GM19452 (cell line): Measurements from ENCODE around the gene HGFAC.
"Not testable (repeated sequence)": the region's sequence is repeated elsewhere in the genome, so short reads cannot be mapped to it uniquely, and the experiment has no call there.

ENCODE experiments used
- ATAC-seq: cut with Tn5 transposase; IDR thresholded peaks from one replicate; pipeline ENCODE4 v1.9.1; 2021; ENCODE audit not compliant: unreplicated experiment

The HGFAC gene

DNA sequence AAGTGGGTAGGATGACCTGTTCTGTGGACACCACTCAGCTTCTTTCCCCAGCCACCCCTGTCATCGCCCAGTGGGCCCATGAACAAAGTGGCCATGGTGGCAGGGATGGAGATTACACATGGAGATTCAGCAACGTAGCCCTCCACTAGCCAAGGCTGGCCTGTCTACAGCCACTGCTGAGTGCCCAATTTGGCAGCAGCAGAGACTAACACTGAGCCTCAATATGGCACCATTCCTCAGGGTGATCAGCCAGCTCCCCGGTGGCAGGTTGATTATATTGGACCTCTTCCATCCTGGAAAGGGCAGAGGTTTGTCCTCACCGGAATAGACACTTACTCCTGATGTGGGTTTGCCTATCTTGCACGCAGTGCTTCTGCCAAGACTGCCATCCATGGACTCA is 17.4 kb downstream of the HGFAC start:
- not testable (repeated sequence) for ATAC-seq

DNA sequence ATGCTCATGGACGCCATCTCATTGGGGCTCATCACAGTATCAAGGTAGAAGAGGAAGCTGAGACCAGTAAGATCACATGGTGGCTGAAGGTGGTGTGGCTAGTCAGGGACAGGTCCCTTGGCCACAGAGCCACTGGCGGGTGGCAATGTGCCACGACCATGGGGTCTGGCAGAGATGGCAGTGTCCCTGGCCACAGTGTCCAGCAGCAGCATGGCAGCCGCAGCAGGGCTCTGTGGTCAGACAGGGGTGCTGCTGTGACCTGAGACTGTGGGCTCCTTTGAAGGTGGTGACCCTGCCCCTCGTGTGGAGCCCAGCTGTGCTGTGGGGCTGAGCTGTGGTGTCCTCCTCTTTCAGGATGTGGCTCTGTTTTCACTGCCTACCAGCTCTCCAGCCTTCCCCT is 19.2 kb downstream of the HGFAC start:
- no peak for ATAC-seq

DNA sequence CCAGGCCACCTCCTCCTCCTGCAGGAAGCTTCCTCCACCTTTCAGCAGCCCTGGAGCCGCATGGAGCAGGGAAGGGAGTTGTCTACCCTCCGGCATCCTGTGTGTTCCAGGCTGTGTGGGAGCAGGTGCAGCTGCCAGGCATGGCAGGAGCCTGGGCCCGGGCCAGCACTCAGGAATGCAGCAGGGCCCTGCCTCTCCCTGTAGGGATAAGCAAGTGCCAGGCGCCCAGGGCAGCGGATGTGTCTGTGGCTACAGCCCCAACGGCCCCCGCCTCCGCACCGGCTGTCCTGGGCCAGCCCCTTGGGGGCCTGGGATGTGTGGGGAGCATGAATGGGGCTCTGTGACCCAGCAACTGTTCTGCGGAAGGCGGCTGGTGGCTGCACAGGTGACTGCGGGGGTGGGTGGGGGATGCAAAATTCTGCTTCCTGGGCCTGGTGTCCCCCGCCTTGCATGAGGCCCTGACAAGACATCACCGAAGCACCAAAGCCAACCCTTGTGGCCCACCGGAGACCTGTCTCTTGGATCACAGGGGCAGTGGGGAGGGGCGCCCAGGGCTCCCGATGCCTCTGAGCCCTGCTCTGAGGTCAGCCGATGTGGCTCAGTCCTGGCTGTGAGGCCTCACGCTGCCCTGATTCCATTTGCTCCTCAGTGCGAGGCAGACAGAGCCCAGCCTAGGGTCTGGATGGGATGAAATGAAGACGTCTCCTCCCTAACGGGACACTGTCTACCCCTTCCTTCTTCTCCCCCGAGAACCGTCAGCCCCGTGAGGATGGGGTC is 19.9 kb downstream of the HGFAC start:
- ATAC-seq = no peak

DNA sequence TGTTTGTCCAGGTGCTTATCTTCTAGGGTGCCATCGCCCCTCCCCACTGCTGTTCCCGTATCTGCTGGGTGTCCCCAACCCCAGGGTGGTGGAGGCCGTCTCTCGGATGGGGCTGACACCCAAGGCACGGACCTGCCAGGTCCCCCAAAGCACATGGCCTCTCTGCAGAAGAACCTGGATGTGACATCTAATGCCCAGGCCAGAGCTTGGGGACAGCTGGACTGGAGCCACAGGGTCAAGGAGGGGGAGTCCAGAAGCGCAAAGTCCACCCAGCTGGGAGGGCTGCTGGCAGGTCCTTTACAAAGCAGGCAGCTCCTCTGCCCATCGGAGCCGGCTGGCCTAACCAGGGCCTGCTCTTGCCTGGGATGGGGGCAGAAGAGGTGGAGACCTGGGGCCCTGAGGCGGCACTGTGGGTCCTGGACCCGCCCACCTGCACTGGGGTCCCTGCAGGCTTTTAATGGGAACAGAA is 20.6 kb downstream of the HGFAC start:
- no peak for ATAC-seq

DNA sequence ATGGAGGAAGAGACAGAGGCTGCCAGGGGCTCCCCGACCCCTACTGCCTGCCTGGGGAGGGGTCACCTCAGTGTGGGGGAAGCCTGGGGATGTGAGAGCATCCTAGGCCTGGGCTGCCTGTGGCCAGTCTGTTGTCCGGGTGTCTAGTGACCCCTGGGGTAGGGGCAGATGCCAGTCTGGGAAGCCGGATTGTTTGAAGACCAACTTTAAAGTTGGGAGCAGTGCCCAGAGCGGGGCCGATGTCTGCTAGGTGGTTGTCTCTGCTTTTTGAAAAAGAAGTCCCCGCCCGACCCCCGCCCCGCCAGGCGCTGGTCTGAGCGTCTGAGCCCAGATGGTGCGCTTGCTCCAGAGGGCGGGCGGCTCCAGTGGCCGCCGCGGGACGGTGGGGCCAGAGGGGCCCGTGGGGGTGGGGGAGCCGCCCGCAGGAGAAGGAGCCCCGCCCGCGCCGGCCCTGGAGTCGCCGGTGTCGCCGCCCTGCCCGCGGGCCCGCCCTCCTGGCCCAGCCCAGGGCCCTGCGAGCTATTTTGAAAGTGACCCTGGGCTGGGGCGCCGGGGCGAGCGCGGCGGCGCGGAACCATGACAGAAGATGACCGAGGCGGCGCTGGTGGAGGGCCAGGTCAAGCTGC is 21.1 kb downstream of the HGFAC start, which contains the start of gene DOK7:
DOK7 (plus strand) TSS at position 517 of the 626 bp plus-strand sequence; CDS start at position 587, 70 bp downstream.
- no peak for ATAC-seq

DNA sequence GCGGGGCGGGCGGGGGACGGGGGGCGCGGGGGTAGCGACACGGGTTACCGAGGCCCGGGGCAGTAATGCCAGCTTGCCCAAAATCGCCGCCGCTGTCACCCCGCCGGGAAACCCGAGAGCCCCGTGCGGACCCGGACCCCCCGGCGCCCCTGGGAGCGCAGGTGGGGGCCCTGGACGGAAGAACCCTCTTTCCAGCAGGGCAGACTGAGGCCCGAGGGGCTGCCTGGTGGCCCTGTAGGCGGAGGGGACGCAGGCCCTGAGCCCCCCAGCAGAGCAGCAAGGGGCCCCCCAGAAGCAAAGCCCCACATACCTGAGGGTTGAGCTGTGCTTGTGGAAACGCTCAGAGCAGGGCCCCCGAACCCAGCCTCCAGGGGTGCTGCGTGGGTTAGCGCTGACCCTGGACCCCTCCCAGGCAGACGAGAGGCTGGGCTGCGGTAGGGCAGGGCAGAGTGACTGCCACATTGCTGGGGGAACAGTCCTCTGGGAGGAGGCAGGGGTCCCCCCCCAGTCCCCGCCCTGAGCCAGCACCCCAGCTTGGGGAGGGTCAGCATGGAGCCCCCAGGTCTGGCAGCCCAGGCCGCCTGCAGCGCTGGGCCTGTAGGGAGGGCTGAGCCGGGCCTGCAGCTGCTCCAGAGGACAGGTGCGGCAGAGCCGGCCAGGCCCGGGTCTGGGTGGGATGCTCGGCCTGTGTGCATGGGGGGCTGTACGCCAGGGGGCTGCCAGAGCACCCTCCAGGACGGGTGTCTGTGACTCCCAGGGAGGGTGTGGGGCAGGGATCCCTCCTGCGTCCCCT is 22.0 kb downstream of the HGFAC start:
- no peak for ATAC-seq

DNA sequence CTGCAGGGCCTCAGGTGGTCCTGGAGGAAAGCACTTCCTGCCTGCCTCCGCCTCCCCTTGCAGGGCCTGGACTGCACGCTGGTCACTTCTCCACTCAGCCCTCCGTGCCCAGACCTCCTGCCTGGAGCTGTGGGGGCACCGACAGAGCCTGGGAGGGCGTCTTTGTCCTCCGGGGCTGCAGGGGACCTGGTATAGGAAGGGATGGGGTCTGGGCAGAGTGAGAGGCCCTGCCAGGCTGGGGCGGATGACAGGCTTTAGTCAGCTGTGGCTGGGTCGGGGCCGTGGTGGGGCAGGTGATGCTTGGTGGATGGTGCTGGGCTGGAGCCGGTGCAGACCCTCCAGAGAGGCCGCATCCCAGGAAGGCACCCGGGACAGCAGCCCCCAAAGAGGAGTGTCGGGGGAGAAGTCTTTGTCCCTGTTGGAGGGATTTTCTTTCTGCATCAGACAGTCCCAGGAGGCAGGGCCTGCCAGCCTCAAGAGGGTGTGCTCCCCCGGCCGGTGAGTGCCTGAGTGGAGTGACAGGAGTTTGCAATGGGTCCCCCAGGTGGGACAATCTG is 22.7 kb downstream of the HGFAC start:
- ATAC-seq = no peak

DNA sequence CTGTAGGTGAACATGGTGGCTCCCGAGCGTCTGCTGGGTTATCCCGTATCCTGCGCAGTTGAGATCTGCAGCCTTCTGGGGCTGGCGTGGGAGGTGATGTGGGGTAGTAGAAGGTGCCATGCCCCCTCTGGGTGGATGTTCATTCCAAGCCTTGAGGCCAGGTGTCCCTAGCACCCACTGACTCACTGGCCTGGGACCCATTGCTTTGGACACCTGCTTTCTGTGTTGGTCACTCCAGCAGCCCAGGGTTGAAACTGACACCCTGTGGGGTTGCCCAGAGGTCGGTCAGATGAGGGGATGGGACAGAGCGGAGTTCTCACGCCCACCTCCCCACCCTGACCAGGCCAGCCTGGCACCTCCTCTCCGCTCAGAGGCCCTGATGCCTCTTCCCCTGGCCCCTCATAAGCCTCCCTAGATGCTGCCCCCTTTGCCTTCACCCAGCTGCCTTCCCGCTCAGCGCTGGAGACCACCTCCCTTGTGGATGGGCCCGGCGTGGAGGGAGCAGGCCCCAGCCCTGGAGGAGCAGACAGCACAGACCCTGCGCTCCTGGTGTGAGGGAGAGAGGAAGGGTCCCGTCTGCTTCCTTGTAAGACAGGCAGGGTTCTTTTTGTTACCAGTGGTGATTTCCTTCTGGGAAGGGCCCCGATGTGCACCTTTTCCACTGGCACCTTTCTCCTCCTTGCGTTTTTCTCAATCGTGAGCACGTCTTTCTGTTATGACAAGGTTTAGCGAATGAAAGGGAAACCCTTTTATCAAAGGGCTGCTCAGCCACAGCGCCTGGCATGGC is 23.3 kb downstream of the HGFAC start:
- no peak for ATAC-seq

DNA sequence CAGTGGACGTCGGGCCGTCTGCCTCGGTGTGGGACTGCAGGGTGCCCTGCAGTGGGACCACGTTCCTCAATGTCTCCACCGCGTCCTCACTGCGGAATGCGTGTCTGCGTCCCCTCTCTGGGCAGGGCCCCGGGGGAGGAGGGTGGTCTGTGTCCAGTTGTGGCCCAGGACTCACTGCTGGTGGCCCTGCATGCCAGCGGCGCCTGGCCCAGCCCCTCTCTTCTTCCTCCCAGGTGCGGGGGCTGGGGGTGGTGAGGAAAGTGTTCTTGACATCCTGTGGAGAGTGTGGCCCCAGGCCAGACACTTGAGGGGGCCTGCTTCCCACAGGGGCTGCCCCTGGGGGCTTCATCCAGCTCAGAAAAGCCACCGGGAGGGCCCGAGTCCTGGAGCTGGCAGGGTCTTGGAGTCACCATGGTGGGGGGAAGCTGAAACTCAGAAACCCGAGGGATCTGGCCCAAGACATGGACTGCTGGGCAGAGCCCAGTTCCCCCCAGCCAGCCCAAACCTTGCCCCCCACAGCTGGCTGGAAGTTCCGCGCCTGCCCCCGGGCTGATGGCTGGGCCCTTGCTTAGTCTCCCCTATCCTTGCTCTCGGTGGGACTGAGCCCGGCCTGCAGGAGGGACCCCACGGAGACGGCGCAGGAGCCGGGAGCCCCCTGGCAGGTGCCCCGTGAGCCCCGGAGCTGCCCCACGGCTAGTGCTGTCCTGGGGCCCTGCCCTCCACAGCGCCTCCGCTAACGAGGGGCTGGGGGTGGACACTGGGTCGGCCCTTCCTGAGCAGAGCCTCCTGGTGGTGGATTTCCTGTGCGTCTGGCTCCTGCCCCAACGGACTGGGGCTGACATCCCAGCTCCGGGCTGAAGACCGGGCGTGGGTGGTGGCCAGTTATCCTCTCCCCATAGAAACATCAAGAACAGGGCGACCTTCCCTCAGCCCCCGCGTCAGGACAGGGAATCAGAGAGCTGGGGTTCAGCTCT is 24.2 kb downstream of the HGFAC start:
- no peak for ATAC-seq

DNA sequence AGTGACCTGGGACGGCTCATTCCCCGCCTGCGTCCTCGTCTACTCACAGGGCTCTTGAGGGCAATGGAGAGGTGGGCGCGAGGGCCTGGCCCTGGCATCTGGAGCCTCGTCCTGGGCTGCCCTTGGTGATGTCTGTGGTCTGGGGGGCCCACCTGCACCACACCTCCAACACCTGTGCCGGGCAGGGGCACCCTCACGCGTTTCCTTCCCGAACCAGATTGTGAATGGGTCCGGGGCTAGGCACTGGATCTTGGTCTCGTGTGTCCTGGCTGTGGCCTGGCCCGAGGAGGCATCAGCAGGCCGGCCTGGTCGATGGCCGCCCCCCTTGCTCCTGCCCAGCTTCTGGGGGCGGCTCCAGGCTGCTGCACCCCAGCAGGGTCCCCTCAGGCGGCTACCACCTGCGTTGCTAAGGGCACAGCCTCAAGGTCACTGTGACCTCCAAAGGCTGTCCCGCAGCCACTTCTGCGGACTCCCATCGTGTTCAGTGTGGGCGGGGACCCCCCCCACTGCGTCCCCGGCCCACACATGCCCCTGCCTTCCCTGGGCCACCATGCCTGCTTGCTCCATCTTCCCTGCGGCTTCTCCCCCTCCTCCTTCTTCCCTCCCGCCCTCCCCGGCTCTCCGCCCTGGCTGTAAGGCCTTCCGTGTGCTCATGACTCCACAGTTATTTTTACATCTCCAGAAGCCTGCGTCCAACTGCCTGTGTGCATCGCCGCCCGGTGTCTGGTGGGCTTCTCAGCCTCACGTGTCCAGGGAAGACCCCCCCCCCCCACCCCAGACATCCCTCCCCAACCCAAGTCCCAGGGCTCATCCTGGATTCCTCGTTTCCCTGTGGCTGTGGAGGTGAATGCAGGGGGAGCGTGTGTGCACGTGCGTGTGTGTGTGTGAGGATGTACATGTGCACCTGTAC is 25.2 kb downstream of the HGFAC start:
- ATAC-seq = no peak

DNA sequence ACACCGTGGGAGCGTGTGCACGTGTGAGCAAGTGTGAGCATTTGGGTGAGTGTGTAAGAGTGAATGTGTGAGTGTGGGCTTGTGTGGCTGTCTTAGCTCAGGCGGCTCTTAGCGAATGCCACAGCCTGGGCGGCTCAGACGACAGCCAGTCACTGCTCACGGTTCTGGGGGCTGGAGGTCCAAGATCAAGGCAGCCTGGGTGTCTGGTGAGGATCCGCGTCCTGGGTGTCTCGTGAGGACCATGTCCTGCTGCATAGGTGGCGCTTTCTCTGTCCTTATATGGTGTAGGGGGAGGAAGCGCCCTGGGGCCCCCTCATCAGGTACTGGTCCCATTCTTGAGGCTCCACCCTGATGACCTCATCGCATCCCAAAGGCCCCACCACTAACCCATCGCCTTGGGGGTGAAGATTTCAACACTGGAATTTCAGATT is 25.8 kb downstream of the HGFAC start:
- ATAC-seq = no peak

DNA sequence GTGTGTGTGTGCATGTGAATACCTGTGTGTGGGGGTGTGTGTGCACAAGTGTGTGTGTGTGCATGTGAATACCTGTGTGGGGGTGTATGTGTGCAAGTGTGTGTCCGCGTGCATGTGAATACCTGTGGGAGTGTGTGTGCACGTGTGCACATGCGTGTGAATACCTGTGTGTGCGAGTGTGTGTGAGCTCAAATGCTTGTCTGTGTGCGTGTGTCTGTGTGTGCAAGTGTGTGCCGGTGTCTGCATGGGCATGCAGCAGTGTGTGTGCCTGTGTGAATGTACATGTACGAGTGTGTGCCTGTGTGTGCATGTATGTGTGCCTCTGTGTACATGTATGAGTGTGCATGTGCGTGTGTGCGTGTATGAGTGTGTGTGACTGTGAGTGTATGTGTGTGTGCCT is 26.4 kb downstream of the HGFAC start:
- ATAC-seq = no peak

DNA sequence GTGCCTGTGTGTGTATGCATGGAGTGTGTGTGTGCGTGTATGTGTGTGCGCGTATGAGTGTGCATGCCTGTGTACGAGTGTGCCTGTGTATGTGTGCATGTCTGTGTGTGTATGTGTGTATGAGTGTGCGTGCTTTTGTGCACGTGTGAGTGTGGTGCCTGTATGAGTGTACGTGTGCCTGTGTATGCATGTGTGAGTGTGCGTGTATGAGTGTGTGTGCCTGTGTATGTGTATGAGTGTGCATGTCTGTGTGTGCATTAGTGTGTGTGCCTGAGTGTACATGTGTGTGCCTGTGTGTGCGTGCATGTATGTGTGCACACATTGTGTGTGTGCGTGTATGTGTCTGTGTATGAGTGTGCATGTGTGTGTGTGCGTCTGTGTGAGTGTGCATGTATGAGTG is 27.0 kb downstream of the HGFAC start:
- no peak for ATAC-seq

DNA sequence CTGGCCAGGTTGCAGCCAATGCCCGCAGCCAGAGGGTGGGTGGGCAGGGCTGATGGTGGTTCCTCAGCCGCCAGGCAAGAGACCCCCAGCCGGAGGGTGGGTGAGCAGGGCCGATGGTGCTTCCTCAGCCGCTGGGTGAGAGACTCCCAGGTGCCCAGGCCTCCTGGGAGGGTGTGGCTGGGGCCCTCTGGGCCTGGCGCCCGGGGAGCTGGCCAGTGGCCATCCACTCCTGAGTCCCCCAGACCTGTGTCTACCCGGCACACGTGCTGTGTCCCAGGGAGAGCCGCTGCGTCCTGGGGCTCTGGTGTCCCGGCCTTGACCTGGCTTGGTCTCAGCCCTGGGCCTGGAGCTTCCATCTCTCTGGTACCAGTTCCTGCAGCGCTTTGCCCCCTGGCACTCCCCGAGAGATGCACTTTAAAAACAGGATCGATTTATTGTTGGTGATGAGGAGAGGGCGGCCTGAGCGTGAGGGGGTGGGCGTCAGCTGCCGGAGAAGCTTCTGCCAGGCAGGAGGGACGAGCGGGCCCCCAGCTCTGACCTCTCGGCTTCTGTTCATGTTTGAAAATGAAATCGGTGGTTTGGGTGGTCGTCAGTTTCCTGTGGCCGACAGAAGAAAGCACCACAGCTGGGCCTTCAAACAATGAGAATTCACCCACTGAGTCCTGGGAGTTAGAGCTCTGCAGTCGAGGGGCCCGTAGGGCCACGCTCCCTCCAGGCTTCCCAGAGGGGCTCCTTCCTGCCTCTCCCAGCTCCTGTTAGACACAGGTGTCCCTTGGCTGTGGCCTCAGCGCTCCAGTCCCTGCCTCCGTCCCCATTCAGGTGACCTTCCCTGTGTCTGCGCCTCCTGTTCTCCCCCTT is 27.8 kb downstream of the HGFAC start:
- no peak for ATAC-seq

DNA sequence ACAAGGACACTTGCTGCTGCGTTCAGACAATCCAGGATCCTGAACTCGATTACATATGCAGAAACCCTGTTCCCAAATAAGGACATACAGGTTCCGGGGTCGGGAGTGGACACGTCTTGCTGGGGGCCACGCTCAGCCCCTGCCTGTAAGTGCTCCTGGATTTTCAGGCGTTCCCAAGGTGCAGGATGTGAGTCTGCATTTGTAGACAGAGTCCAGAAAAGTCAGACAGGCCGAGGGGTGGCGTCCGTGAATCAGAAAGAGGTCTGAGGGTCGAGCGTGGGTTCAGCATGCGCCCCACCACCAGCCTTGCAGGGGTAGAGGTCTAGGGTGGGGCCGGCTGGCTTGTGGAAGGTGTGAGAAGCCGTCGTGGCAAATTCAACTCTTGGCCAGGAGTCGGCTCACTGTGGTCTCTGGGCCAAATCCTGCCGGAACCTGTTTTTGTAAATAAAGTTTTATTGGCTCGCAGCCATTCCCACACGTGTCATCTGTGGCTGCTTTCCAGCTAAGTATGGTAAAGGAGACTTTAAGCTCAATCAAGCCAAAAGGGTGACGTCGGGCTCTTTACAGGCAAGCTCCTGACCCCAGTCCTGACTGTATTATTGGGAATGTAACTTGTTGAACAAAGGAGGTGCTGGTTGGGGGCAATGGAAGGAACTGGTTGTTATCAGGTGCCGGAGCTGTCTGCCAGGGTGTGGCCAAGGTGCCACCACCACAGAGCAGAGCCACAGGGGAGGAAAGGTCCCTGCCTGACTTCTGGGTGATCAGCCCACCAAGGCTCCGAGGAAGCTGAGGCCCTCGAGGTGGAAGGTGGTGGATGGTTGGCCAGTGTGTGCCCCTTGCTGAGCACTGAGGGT is 28.7 kb downstream of the HGFAC start:
- ATAC-seq = no peak

DNA sequence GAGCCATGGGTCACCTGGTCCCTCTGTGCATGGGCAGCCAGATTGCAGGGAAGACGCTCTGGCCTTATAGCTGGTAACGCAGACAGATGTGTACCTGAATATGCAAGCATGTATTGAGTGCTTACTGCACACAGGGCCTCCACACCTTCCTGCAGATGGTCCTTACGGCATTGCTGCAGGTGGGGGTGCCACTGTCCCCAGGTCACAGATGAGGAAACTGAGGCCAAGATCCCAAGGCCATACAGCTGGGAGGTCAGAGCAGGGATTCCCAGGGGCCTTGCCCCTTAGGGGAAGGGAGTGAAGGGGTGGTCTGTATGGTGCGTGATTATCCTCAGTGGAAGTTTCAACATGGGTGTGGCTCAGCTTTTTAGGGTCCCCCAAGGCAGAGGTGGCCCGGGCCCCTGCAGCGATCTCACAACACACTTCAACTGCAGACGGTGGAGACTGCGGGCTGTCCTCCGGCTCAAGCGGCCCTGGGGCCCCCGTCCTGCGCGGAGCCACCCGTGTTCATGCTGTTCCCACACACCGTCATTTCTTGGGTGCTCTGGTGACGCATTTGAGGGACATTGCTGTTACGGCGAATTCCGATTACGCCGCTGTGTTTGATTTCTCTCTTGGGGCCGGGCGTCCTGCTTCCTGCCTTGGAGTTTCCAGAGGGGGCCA is 29.5 kb downstream of the HGFAC start:
- ATAC-seq = no peak
